HepG2 (cell line): ENCODE data around the gene BST2. TPM values are rescaled to one million over a fixed set of nuclear protein-coding genes. Genes with fewer than 3 reads are reported as not detected.
A peak's percentile ranks its signal among the peaks of the same experiment; 100 is the strongest.

ENCODE experiments used
- EP300 ChIP-seq, 3 experiments: sonication (generic) in 1 of 3; formaldehyde crosslinking in 1 of 3; IDR thresholded peaks; 2 replicates each; pipeline versions ENCODE4 v1.5.1 to v1.6.1; 2011 to 2020; ENCODE audit warnings: low read depth in 2 of 3, low read length in 2 of 3, borderline replicate concordance in 1 of 3, improper control_type of control experiment in 1 of 3, mild to moderate bottlenecking in 1 of 3, missing genetic modification reagents in 1 of 3, moderate library complexity in 1 of 3
- HNRNPK ChIP-seq: fragments of 200-400 bp; formaldehyde crosslinking; IDR thresholded peaks from 2 replicates; pipeline ENCODE4 v1.6.1; 2018; ENCODE audit warnings: low read length, low read depth, moderate library complexity, mild to moderate bottlenecking; ENCODE audit not compliant: poor library complexity, severe bottlenecking
- HNRNPLL ChIP-seq: fragments of 200-400 bp; formaldehyde crosslinking; IDR thresholded peaks from 2 replicates; pipeline ENCODE4 v1.6.1; 2017; ENCODE audit warnings: mild to moderate bottlenecking, low read depth, low read length; ENCODE audit not compliant: poor library complexity, severe bottlenecking
- KAT8 ChIP-seq: IDR thresholded peaks from 2 replicates; pipeline ENCODE4 v1.6.1; 2016; ENCODE audit warnings: missing genetic modification reagents, missing compliant biosample characterization
- KLF16 ChIP-seq, 2 experiments: sonication (generic) in 1 of 2; formaldehyde crosslinking in 1 of 2; IDR thresholded peaks; 2 replicates each; pipeline versions ENCODE4 v1.6.1 to v1.8.0; 2016 to 2023; ENCODE audit warnings: missing genetic modification reagents in 2 of 2, missing compliant biosample characterization in 1 of 2
- LCORL ChIP-seq, 2 experiments: fragments of 450-650 bp in 1 of 2; sonication (generic) in 1 of 2; formaldehyde crosslinking in 1 of 2; IDR thresholded peaks; 2 replicates each; pipeline versions ENCODE4 v1.5.0 to v1.6.1; 2017 to 2020; ENCODE audit warnings: antibody characterized with exemption in 1 of 2, missing genetic modification reagents in 1 of 2
- RFX1 ChIP-seq: fragments of 450-650 bp; IDR thresholded peaks from 2 replicates; pipeline ENCODE4 v1.6.1; 2017
- YY1 ChIP-seq: IDR thresholded peaks from 2 replicates; pipeline ENCODE4 v1.6.1; 2011; ENCODE audit warnings: low read length, low read depth, moderate library complexity, mild to moderate bottlenecking; ENCODE audit not compliant: insufficient read depth, insufficient replicate concordance
- ZFX ChIP-seq: sonication (generic); formaldehyde crosslinking; IDR thresholded peaks from 2 replicates; pipeline ENCODE4 v1.4.0; 2020; ENCODE audit warnings: mild to moderate bottlenecking, low read depth, missing genetic modification reagents, moderate library complexity
- ZNF3 ChIP-seq: IDR thresholded peaks from 2 replicates; pipeline ENCODE4 v1.7.0; 2017; ENCODE audit warnings: inconsistent platforms
- ZNF768 ChIP-seq: sonication (generic); formaldehyde crosslinking; IDR thresholded peaks from 2 replicates; pipeline ENCODE4 v1.4.0; 2020; ENCODE audit warnings: missing genetic modification reagents
- polyA plus RNA-seq, 8 experiments: library from polyadenylated mRNA; depleted of rRNA in 3 of 8; stranded (reverse) in 7 of 8; unstranded in 1 of 8; fragments of >200 nt; fragmentation: Illumina TruSeq in 4 of 8; extraction: Trizol in 4 of 8; gene quantifications; 2 replicates each; pipeline versions ENCODE4 v1.2.1 to v1.2.3, GENCODE V29; 2011 to 2016; ENCODE audit warnings: low read depth in 4 of 8, missing spikeins in 1 of 8, mixed read lengths in 1 of 8; ENCODE audit not compliant: insufficient read depth in 1 of 8
- total RNA-seq, 5 experiments: library from RNA; depleted of rRNA; stranded (reverse); fragments of >200 nt; fragmentation: Illumina TruSeq; extraction: Trizol; gene quantifications; 2 replicates each; pipeline ENCODE4 v1.2.3, GENCODE V29; 2016; ENCODE audit warnings: low read depth in 1 of 5
- TF ChIP-seq, protein P1 (sequence below): sonication (generic); formaldehyde crosslinking; IDR thresholded peaks from 2 replicates; pipeline ENCODE4 v1.5.1; 2020; ENCODE audit warnings: mild to moderate bottlenecking, missing genetic modification reagents, borderline replicate concordance
- TF ChIP-seq, protein P2 (sequence below): sonication (generic); formaldehyde crosslinking; IDR thresholded peaks from 2 replicates; pipeline ENCODE4 v1.4.0; 2020; ENCODE audit warnings: mild to moderate bottlenecking, missing genetic modification reagents
- TF ChIP-seq, protein P3 (sequence below): IDR thresholded peaks from 2 replicates; pipeline ENCODE4 v1.6.1; 2012; ENCODE audit warnings: inconsistent platforms

The BST2 gene
- total and polyA plus RNA-seq, 2 of the 13 experiments (the other 11 are each of a cell fraction or from before 2014, with no cell fraction given) = 58.8 to 93.8 TPM

DNA sequence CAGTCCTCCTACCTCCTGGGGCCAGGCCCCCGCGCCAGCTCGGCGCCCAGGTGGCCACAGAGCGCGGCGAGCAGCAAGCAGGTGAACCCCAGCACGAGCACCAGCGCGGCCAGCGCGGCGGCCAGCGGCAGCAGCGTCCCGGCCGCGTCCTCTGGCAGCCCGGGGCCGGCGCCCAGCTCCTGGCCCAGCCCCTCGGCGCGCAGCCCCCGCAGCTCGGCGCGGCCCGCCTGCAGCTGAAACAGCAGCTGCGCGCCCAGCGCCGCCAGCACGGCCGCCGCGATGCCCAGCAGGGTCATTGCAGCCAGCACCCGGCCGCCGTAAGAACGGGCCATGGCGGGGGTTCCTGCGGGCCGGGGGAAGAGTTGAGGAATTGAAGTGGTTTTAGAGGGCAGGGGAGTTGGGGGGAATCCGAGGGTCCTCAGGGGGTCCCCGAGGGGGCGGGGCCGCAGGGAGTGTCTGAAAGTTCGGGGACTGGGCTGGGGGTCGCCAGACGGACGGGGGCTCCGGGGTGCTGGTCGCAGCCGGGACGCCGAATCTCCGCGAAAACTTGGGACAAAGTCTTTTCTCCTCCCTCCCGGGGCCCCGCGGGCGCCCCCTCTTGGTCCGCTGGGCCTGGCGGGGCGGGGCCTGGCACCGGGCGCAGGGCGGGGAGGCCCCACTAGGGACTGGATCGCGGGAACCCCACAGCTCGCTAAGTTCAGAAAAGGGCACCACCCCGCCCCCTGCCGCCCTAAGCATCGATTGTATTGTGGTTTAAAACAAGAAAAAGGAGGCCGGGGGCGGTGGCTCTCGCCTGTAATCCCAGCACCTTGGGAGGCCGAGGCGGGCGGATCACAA, 42.9 kb upstream of the BST2 start, which contains the start of gene TMEM221 (continued):
- TF ChIP-seq, protein P1, sequence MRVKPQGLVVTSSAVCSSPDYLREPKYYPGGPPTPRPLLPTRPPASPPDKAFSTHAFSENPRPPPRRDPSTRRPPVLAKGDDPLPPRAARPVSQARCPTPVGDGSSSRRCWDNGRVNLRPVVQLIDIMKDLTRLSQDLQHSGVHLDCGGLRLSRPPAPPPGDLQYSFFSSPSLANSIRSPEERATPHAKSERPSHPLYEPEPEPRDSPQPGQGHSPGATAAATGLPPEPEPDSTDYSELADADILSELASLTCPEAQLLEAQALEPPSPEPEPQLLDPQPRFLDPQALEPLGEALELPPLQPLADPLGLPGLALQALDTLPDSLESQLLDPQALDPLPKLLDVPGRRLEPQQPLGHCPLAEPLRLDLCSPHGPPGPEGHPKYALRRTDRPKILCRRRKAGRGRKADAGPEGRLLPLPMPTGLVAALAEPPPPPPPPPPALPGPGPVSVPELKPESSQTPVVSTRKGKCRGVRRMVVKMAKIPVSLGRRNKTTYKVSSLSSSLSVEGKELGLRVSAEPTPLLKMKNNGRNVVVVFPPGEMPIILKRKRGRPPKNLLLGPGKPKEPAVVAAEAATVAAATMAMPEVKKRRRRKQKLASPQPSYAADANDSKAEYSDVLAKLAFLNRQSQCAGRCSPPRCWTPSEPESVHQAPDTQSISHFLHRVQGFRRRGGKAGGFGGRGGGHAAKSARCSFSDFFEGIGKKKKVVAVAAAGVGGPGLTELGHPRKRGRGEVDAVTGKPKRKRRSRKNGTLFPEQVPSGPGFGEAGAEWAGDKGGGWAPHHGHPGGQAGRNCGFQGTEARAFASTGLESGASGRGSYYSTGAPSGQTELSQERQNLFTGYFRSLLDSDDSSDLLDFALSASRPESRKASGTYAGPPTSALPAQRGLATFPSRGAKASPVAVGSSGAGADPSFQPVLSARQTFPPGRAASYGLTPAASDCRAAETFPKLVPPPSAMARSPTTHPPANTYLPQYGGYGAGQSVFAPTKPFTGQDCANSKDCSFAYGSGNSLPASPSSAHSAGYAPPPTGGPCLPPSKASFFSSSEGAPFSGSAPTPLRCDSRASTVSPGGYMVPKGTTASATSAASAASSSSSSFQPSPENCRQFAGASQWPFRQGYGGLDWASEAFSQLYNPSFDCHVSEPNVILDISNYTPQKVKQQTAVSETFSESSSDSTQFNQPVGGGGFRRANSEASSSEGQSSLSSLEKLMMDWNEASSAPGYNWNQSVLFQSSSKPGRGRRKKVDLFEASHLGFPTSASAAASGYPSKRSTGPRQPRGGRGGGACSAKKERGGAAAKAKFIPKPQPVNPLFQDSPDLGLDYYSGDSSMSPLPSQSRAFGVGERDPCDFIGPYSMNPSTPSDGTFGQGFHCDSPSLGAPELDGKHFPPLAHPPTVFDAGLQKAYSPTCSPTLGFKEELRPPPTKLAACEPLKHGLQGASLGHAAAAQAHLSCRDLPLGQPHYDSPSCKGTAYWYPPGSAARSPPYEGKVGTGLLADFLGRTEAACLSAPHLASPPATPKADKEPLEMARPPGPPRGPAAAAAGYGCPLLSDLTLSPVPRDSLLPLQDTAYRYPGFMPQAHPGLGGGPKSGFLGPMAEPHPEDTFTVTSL (CRISPR knock-in tag) = no peak
- TF ChIP-seq, protein P2, sequence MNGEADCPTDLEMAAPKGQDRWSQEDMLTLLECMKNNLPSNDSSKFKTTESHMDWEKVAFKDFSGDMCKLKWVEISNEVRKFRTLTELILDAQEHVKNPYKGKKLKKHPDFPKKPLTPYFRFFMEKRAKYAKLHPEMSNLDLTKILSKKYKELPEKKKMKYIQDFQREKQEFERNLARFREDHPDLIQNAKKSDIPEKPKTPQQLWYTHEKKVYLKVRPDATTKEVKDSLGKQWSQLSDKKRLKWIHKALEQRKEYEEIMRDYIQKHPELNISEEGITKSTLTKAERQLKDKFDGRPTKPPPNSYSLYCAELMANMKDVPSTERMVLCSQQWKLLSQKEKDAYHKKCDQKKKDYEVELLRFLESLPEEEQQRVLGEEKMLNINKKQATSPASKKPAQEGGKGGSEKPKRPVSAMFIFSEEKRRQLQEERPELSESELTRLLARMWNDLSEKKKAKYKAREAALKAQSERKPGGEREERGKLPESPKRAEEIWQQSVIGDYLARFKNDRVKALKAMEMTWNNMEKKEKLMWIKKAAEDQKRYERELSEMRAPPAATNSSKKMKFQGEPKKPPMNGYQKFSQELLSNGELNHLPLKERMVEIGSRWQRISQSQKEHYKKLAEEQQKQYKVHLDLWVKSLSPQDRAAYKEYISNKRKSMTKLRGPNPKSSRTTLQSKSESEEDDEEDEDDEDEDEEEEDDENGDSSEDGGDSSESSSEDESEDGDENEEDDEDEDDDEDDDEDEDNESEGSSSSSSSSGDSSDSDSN (CRISPR knock-in tag) = no peak
- TF ChIP-seq ZNF3 (no peak), ZFX (peak; percentile 31; the same call in 1 of the 2 replicates), HNRNPLL (peak; percentile 60), LCORL (IDR thresholded peaks at IDR 0.05) (no peak), LCORL (CRISPR knock-in tag; IDR thresholded peaks at IDR 0.05) (no peak), KAT8 (CRISPR knock-in tag) (0 out of 2 replicates have a peak, but pooled peaks have one; percentile 27), HNRNPK (peak; percentile 70), ZNF768 (CRISPR knock-in tag) (peak; percentile 80; the same call in 1 of the 2 replicates), YY1 (peak; percentile 25), RFX1 (no peak), EP300 (IDR thresholded peaks at IDR 0.05; ENCODE audit: low read depth in 2 of 2, low read length in 2 of 2) (0 out of 4 replicates have a peak, but pooled peaks of 1 of the 2 experiments have one; percentile 4), EP300 (CRISPR knock-in tag; IDR thresholded peaks at IDR 0.05; ENCODE audit: borderline replicate concordance) (no peak), KLF16 (CRISPR knock-in tag; IDR thresholded peaks at IDR 0.05) (0 out of 4 replicates have a peak, but pooled peaks of 1 of the 2 experiments have one; percentile 23)
- TF ChIP-seq, protein P3, sequence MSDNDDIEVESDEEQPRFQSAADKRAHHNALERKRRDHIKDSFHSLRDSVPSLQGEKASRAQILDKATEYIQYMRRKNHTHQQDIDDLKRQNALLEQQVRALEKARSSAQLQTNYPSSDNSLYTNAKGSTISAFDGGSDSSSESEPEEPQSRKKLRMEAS = 0 out of 2 replicates have a peak, but pooled peaks have one; percentile 38
